HT-29 (cell line): ENCODE results near the gene SFXN4. TPM values are rescaled to one million over a fixed set of nuclear protein-coding genes. Genes with fewer than 3 reads are reported as not detected.
A peak's percentile ranks its signal among the peaks of the same experiment; 100 is the strongest.
"Not testable (repeated sequence)": the region's sequence is repeated elsewhere in the genome, so short reads cannot be mapped to it uniquely, and the experiment has no call there.

Source experiments
- DNase-seq: peaks from one replicate; pipeline ENCODE4 v3.0.0-alpha.2; 2015; ENCODE audit warnings: low spot score
- small RNA-seq: library from RNA; depleted of rRNA; stranded (forward); fragments of <200 nt; gene quantifications from one replicate; pipeline ENCODE3, GENCODE V24; 2014
- total RNA-seq: library from RNA; depleted of rRNA; stranded (reverse); fragments of >200 nt; shearing (Covaris generic); gene quantifications from 2 replicates; pipeline ENCODE4 v1.2.3, GENCODE V29; 2014; rRNA removed

SFXN4 gene
- total RNA-seq, 1 experiment from 2014 or later: 40.4 TPM

GRCh38 chr10:119112056-119112455 lies 53.5 kb downstream of the SFXN4 start:
- no peak for DNase-seq

- not testable (repeated sequence) for DNase-seq
These were observed 57.7 kb downstream of the SFXN4 start for GRCh38 chr10:119107771-119108170.

DNA sequence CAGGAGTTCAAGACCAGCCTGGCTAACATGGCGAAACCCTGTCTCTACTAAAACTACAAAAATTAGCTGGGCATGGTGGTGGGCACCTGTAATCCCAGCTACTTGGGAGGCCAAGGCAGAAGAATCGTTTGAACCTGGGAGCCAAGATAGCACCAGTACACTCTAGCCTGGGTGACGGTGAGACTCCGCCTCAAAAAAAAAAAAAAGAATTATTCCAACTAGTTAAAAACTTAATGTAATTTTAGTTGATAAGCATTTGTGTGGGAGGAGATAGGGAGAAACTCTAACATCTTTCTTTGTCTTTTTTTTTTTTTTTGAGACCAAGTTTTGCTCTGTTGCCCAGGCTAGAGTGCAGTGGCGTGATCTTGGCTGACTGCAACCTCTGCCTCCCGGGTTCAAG lies 58.4 kb downstream of the SFXN4 start:
- not testable (repeated sequence) for DNase-seq

GRCh38 chr10:119105899-119106298 lies 59.6 kb downstream of the SFXN4 start:
- DNase-seq: not testable (repeated sequence)

DNA sequence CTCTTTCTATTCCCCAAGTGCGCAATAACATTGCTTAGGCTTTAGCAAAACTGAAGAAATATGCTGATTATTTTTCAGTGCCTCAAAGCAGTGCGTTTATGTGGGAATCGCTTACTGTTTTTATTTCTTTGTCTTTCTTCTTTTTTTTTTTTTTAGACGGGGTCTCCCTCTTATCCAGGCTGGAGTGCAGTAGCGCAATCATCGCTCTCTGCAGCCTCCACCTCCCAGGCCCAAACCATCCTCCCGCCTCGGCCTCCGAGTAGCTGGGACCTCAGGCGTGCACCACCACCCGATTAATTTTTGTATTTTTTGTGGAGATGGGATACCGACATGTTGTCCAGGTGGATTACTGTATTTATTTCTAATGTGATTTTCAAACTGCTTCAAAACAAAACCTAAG lies 60.4 kb downstream of the SFXN4 start:
- DNase-seq: no peak

- DNase-seq: peak; percentile 24
These were observed 60.9 kb downstream of the SFXN4 start for GRCh38 chr10:119104654-119105015.

DNA sequence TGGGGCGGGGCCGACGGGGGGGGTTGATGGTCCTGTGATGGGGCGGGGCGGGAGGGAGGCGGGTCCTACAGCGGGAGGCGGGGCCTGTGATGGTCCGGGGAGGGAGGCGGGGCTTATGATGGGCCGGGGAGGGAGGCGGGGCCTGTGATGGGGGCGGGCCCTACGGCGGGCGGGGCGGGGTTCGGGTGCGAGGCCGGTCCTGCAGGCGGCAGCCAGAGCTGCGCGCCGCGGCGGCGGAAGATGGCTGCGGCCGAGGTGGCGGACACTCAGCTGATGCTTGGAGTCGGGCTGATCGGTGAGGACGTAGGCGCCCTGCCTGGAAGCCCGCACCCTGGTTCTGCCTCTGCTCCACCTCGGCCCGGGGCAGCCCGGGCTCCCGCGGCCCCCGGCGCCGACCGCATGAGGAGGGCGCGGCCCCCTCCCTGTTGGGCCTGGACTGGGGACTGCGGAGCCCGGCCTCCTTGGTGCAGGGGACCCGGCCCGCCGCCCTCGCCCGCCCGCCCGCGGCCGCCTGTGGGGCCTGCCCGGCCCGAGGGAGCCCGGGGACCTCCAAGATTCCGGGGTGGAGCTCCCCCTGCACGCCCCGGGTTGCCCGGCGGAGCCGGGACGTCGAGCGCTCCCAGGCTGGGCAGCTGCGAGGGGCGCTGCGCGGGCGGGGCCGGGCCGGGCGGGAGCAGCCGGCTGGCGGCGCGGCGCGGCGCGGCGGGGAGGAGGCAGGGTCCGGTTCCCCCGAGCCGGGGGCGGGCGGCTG lies 61.4 kb downstream of the SFXN4 start, which contains the start of gene DENND10:
Gene DENND10, plus strand, starts transcription at position 211 of the 751 bp plus-strand sequence. Its CDS starts 30 bp downstream, at position 241.
- peak; percentile 74 for DNase-seq

DNA sequence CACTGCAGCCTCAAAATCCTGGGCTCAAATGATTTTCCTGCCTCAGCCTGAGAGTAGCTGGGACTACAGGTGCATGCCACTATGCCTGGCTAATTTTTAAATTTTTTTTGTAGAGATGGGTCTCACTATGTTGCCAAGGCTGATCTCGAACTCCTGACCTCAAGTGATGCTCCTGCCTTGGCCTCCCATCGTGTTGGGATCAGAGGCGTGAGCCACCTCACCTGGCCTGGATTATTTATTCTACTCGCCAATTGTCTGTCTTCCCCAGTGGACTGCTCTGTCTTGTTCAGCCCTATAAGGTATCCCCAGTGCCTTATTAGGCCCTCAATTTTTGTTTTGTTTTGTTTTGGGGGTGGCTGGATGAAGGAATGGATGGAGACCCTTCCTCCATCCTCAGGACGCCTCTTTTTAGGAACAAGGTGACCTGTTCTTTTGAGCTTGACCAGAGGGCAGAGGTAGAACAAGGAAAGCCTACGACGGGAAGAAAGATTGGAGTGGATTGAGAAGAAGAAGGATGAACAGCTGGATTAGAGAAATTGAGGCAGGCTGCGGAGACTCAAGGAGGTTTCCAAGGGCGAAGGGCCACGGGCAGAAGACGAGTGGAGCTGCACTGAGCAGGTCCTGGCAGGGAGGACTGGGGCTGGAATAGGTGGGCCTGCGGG lies 62.1 kb downstream of the SFXN4 start:
- DNase-seq: no peak

DNA sequence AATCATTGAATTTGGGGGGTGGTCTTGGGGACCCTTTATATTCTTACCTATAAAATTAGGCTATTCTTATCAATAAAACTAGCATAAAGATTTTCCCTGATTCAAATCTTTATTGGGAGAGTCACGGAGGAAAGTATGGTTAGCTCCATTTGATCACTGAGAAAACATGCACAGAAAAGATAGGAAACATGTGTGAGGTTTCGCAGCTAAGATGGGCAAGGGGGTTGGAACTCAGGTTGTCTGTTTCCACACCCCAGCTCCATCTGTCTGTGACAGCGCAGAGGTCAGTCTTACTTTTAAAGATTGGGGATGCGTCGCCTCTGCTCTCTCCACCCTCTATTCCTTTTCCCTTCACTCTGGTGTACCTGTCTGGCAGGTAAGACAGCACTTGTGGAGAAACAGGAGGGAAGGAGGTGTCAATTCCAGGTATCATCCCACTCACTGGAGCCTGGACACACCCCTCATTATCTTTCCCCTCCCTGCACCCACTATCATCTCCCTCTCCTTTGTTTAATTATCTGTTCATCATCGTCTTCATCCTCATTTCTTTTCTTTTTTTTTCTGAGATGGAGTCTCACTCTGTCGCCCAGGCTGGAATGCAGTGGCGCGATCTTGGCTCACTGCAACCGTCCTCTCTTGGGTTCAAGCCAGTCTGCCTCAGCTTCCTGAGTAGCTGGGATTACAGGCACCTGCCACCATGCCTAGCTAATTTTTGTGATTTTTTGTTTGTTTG lies 64.0 kb downstream of the SFXN4 start:
- DNase-seq: no peak

GRCh38 chr10:119100434-119101238 lies 64.9 kb downstream of the SFXN4 start:
- DNase-seq: peak; percentile 41

DNA sequence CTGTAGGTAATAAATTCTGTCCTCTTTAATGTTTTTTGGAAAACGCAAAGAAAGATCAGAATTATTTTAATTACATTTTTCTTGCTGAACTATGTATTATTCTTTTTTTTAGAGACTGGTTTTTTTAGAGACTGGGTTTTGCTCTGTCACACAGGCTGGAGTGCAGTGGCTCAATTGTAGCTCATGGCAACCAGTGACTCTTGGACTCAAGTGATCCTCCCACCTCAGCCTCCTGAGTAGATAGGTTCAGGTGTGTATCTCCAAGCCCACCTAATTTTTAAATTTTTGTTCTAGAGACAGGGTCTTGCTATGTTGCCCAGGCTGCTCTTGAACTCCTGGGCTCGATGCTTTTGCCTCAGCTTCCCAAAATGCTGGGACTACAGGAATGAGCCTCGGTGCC lies 66.9 kb downstream of the SFXN4 start:
- DNase-seq: no peak

DNA sequence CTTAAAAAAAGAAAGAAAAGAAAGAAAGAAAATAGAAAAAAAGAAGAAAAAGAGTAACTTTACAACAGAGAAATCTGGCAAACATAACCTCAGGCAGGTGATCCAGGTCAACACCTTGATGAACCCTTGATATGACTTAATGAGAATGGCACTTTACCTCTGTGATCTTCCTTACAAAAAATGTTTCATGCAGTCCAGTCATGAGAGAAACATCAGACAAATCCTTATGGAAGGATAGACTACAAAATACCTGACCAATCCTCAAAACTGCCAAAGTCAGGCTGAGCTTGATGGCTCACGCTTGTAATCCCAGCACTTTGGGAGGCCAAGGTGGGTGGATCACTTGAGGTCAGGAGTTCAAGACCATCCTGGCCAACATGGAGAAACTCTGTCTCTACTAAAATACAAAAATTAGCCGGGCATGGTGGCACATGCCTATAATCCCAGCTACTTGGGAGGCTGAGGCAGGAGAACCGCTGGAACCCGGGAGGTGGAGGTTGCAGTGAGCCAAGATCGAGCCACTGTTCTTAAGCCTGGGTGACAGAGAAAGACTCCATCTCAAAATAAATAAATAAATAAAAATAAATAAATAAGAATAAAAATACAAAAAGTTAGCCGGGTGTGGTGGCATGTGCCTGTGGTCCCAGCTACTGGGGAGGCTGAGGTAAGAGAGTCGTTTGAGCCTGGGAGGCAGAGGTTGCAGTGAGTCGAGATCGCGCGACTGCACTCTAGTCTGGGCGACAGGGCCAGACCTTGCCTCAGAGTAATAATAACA lies 68.7 kb downstream of the SFXN4 start:
- not testable (repeated sequence) for DNase-seq

GRCh38 chr10:119095640-119096039 lies 69.9 kb downstream of the SFXN4 start:
- no peak for DNase-seq

DNA sequence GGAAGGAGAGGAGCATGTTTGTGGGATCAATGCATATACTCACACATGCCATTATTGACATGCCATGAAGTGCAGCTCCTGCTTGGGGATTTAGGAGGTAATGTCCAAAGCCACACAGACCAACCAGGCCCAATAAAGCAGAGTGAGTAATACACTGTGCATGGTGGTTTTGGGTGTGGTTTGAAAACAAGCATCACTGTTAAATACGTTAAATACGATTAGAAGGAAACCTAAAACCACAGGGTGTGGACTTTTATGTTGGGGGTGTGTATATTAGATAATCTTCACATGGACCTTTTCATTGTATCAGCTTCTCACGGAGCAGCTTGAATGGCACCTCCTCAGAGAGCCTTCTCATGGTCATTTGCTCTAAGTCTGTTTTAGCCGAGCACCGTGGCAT lies 74.5 kb downstream of the SFXN4 start:
- DNase-seq: no peak

Small RNAs within 50 kb of the gene (small RNA-seq; reads per million reads assigned to genes)
- gene AL355598.1: not detected
- gene RN7SL749P: not detected

Other genes with a start within 250 kb of the SFXN4 start
- gene NANOS1, start 136.0 kb downstream of the SFXN4 start, total RNA-seq: 3.1 and 4.8 TPM in 2 replicates
- 52.5 and 53.3 TPM in 2 replicates for gene EIF3A, start 84.9 kb downstream of the SFXN4 start, total RNA-seq
- gene DENND10, start 61.6 kb downstream of the SFXN4 start, total RNA-seq: 29.6 and 31.6 TPM in 2 replicates
- gene PRDX3, start 13.1 kb upstream of the SFXN4 start, total RNA-seq: 142 and 156 TPM in 2 replicates
- 4.6 and 7.1 TPM in 2 replicates for gene GRK5, start 41.9 kb upstream of the SFXN4 start, total RNA-seq